ENCODE measurements around the gene FLNB. TPM values are rescaled to one million over a fixed set of nuclear protein-coding genes. Genes with fewer than 3 reads are reported as not detected.

FLNB gene
- total and polyA plus RNA-seq, 9 of the 15 experiments (the other 6 are each of a cell fraction or from before 2014, with no cell fraction given): 9.4 to 48.1 (median 25.6) TPM

DNA sequence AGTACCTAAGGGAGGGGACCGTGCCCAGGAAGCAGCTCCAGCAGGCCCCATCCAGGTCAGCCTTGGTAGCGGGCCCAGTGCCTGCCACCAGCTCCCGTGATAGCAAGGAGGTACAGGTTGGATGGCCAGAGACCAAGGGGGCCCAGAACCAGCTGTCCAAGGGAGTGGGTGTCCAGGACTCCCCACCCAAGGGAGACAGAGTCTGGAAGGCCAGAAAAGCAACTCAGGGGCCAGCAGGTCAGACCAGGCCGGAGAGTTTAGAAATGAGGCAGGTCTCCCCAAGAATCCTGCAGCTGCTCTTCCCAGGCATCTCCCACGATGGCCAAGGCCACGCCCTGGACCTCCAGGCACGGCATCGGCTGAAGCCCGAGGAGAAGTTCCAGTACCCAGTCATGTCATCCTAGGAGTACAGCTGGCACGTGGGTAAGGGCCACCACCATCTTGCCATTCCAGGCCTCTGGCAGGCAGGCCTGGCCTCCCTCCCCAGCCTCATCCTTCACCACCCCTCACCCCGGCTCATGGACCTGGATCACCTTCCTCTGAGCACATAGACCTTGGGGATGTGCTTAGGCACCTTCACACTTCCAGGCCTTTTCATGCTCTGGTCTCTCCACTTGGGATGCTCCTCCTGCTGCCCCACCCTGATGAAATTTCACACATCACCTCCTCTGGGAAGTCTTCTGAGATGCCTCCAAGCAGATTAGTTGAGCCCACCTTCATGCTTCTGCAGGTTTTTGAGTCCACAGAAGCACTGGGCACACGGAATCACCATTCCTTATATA lies 172.1 kb downstream of the FLNB start:
- no peak for FAIRE-seq
- Histone ChIP-seq H3K27me3 (ENCODE audit: control insufficient read depth in 2 of 2, insufficient read depth in 2 of 2, low read length in 2 of 2) (no peaks in the 10 kb centered on the region), H4K20me1 (replicated peaks; ENCODE audit: control insufficient read depth, insufficient read depth, low read length) (no peaks in the 10 kb centered on the region), H3K4me3 (no peak overlapping the region), H3K4me1 (replicated peaks in 1 of 2; ENCODE audit: control insufficient read depth in 2 of 2, insufficient read depth in 2 of 2, low read length in 2 of 2) (peaks cover 12 to 24% of the 10 kb centered on the region in 2 experiments), H3K9me1 (ENCODE audit: control insufficient read depth, insufficient read depth, low read length) (no peaks in the 10 kb centered on the region), H3K36me3 (ENCODE audit: control insufficient read depth, insufficient read depth, low read length) (no peaks in the 10 kb centered on the region), H3K27ac (ENCODE audit: extremely low read depth, low read depth, low read length) (no peak overlapping the region), H3K9me3 (replicated peaks; ENCODE audit: control insufficient read depth, insufficient read depth, low read depth, low read length) (no peaks in the 10 kb centered on the region), H3K79me2 (ENCODE audit: control insufficient read depth, insufficient read depth, low read length) (no peaks in the 10 kb centered on the region), H2AFZ (ENCODE audit: low read depth, low read length) (no peak overlapping the region), H3K9ac (ENCODE audit: insufficient read depth in 1 of 2, low read depth in 2 of 2, low read length in 2 of 2) (peak overlapping the region in 1 of 2 experiments; percentile 26; a peak in 1 of 4 replicates), H3K4me2 (ENCODE audit: insufficient read depth, low read length) (no peak overlapping the region)
- ATAC-seq: no peak
- no peak for DNase-seq (ENCODE audit: extremely low read depth in 1 of 4, low spot score in 3 of 4)
- in situ Hi-C loops (cut with MboI) (loop anchor here (10.0 kb wide), 2 partner anchors 235 to 355 kb away; partner anchors contain the start of gene ACOX2), intact Hi-C loops (cut with micrococcal nuclease) (no loop called here)
- CTCF ChIA-PET (ENCODE audit: low intra/inter-chr PET ratio): no interaction called here
- WGBS (ENCODE audit: insufficient coverage, low coverage, missing lambda C conversion rate): 36% methylated on average over 11 of the region's 12 CpGs
- POLR2A ChIA-PET: interaction anchor here (0.6 to 0.8 kb wide), 2 partner anchors 13 to 425 kb away, joined by 3 read pairs; no protein-coding TSS in a partner anchor
- no TSS peak for BruUV-seq (replicated peaks)
- peak; percentile 29 for TF ChIP-seq ZFP36 (IDR thresholded peaks at IDR 0.05; ENCODE audit: low read depth, low read length, partially characterized antibody)
- TF ChIP-seq IRF2 (CRISPR knock-in tag; IDR thresholded peaks at IDR 0.05): no peak

DNA sequence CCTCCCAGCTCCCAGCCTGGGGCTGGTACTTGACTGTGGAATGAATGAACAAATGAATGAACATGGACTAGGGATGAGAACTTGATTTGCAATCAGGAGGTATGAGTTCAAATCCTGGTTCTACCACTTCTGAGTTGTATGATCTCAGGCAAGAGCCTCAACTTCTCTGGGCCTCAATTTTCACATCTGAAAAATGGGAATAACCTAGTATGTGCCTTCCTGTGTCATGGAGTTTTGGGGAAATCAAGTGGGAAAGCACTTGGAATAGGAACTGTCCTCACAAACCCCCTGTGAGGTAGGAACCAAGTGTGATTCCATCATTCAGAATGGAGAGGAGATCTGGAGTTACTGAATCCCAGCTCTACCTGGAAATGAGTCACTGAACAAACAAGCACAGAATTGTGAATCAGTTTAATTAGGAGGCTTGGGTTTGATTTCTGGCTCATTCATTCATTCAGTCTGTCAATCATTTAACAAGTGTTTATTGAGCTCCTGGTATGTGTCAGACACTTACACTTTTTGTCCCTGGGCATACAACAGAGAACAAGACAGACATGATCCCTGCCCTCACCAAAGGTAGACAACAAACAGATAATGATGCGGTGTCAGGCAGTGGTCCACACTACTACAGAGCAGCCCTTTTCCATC lies 172.8 kb downstream of the FLNB start:
- 0% methylated on average over 1 of the region's 1 CpG for WGBS (ENCODE audit: insufficient coverage, low coverage, missing lambda C conversion rate)
- Histone ChIP-seq H2AFZ (ENCODE audit: low read depth, low read length) (no peak overlapping the region), H3K9ac (ENCODE audit: insufficient read depth in 1 of 2, low read depth in 2 of 2, low read length in 2 of 2) (no peak overlapping the region), H3K9me1 (ENCODE audit: control insufficient read depth, insufficient read depth, low read length) (no peaks in the 10 kb centered on the region), H3K4me1 (replicated peaks in 1 of 2; ENCODE audit: control insufficient read depth in 2 of 2, insufficient read depth in 2 of 2, low read length in 2 of 2) (peaks cover 5 to 17% of the 10 kb centered on the region in 2 experiments; a peak in 4 of 5 replicates), H3K27ac (ENCODE audit: extremely low read depth, low read depth, low read length) (no peak overlapping the region), H4K20me1 (replicated peaks; ENCODE audit: control insufficient read depth, insufficient read depth, low read length) (no peaks in the 10 kb centered on the region), H3K27me3 (ENCODE audit: control insufficient read depth in 2 of 2, insufficient read depth in 2 of 2, low read length in 2 of 2) (no peaks in the 10 kb centered on the region), H3K4me2 (ENCODE audit: insufficient read depth, low read length) (no peak overlapping the region), H3K36me3 (ENCODE audit: control insufficient read depth, insufficient read depth, low read length) (no peaks in the 10 kb centered on the region), H3K9me3 (replicated peaks; ENCODE audit: control insufficient read depth, insufficient read depth, low read depth, low read length) (no peaks in the 10 kb centered on the region), H3K4me3 (no peak overlapping the region), H3K79me2 (ENCODE audit: control insufficient read depth, insufficient read depth, low read length) (no peaks in the 10 kb centered on the region)
- BruUV-seq (replicated peaks): no TSS peak
- DNase-seq (ENCODE audit: extremely low read depth in 1 of 4, low spot score in 3 of 4): no peak
- in situ Hi-C loops (cut with MboI): loop anchor here (10.0 kb wide), 2 partner anchors 234 to 354 kb away; partner anchors contain the start of gene ACOX2
- ChIA-PET CTCF (ENCODE audit: low intra/inter-chr PET ratio) (no interaction called here), POLR2A (no interaction called here)
- FAIRE-seq: no peak
- intact Hi-C loops (cut with micrococcal nuclease): no loop called here
- ATAC-seq: no peak
- no peak for TF ChIP-seq ZNF830 (CRISPR knock-in tag; IDR thresholded peaks at IDR 0.05)
- TF ChIP-seq ZNF354B (CRISPR knock-in tag; IDR thresholded peaks at IDR 0.05): no peak
- TF ChIP-seq RBM25 (IDR thresholded peaks at IDR 0.05; ENCODE audit: low read depth, low read length, severe bottlenecking): peak; percentile 68
- TF ChIP-seq, protein P1, sequence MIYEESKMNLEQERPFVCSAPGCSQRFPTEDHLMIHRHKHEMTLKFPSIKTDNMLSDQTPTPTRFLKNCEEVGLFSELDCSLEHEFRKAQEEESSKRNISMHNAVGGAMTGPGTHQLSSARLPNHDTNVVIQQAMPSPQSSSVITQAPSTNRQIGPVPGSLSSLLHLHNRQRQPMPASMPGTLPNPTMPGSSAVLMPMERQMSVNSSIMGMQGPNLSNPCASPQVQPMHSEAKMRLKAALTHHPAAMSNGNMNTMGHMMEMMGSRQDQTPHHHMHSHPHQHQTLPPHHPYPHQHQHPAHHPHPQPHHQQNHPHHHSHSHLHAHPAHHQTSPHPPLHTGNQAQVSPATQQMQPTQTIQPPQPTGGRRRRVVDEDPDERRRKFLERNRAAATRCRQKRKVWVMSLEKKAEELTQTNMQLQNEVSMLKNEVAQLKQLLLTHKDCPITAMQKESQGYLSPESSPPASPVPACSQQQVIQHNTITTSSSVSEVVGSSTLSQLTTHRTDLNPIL (CRISPR knock-in tag; IDR thresholded peaks at IDR 0.05): no peak
- TF ChIP-seq BCOR (IDR thresholded peaks at IDR 0.05): peak; percentile 68; the same call in 1 of the 2 replicates
- TF ChIP-seq FOXA3 (CRISPR knock-in tag; conservative IDR thresholded peaks at IDR 0.05 in 1 of 2, IDR thresholded peaks at IDR 0.05 in 1 of 2): peak in 1 of 2 experiments; percentile 64; a peak in 1 of 4 replicates
- TF ChIP-seq SLC30A9 (CRISPR knock-in tag; IDR thresholded peaks at IDR 0.05): no peak
- no peak for TF ChIP-seq RAD51 (IDR thresholded peaks at IDR 0.05; ENCODE audit: borderline replicate concordance, low read depth)
- TF ChIP-seq CBFB (CRISPR knock-in tag; IDR thresholded peaks at IDR 0.05): no peak
- no peak for TF ChIP-seq GATA2 (CRISPR knock-in tag; IDR thresholded peaks at IDR 0.05)
- TF ChIP-seq ETS2 (tag; IDR thresholded peaks at IDR 0.05; ENCODE audit: borderline replicate concordance, poor library complexity, severe bottlenecking): no peak
- TF ChIP-seq CXXC5 (CRISPR knock-in tag; IDR thresholded peaks at IDR 0.05): no peak

All from K562 (cell line).